ENCODE measurements around the gene HINT3. TPM values are rescaled to one million over a fixed set of nuclear protein-coding genes. Genes with fewer than 3 reads are reported as not detected.

Gene HINT3
- total and polyA plus RNA-seq, 2 of the 13 experiments (the other 11 are each of a cell fraction or from before 2014, with no cell fraction given): 3.1 to 22.8 TPM

- TF ChIP-seq HNRNPUL1 (IDR thresholded peaks at IDR 0.05; ENCODE audit: low read depth, low read length): peak; percentile 21; the same call in 1 of the 2 replicates
- peak; percentile 81; the same call in 1 of the 2 replicates for TF ChIP-seq GFI1 (CRISPR knock-in tag; IDR thresholded peaks at IDR 0.05; ENCODE audit: borderline replicate concordance)
- peak; percentile 86 for TF ChIP-seq JUN (CRISPR knock-in tag; IDR thresholded peaks at IDR 0.05)
- TF ChIP-seq NR1H2 (CRISPR knock-in tag; IDR thresholded peaks at IDR 0.05; ENCODE audit: borderline replicate concordance, low read depth): peak; percentile 89; the same call in 1 of the 2 replicates
- peak; percentile 88 for TF ChIP-seq GABPB1 (CRISPR knock-in tag; IDR thresholded peaks at IDR 0.05)
- peak; percentile 54 for TF ChIP-seq ZSCAN9 (CRISPR knock-in tag; IDR thresholded peaks at IDR 0.05; ENCODE audit: borderline replicate concordance)
- peak; percentile 48; the same call in 1 of the 2 replicates for TF ChIP-seq SMC3 (IDR thresholded peaks at IDR 0.05; ENCODE audit: low read length)
- TF ChIP-seq MYNN (CRISPR knock-in tag; IDR thresholded peaks at IDR 0.05; ENCODE audit: low read depth): no peak; the same call in 1 of the 2 replicates
- peak; percentile 31; the same call in 1 of the 2 replicates for TF ChIP-seq ELK4 (CRISPR knock-in tag; IDR thresholded peaks at IDR 0.05; ENCODE audit: borderline replicate concordance)
- no peak for TF ChIP-seq ZBTB3 (CRISPR knock-in tag; IDR thresholded peaks at IDR 0.05; ENCODE audit: borderline replicate concordance, low read depth)
- peak; percentile 61; the same call in 1 of the 2 replicates for TF ChIP-seq PRMT3 (CRISPR knock-in tag; IDR thresholded peaks at IDR 0.05; ENCODE audit: borderline replicate concordance, low read depth)
- TF ChIP-seq MEIS2 (CRISPR knock-in tag; IDR thresholded peaks at IDR 0.05): peak; percentile 88; the same call in 1 of the 2 replicates
- peak; percentile 40; the same call in 1 of the 2 replicates for TF ChIP-seq KDM1A (CRISPR knock-in tag; IDR thresholded peaks at IDR 0.05)
- peak; percentile 98 for TF ChIP-seq ZNF816 (CRISPR knock-in tag; IDR thresholded peaks at IDR 0.05; ENCODE audit: borderline replicate concordance)
- TF ChIP-seq ZNF616 (CRISPR knock-in tag; IDR thresholded peaks at IDR 0.05; ENCODE audit: low read depth): 0 out of 2 replicates have a peak, but pooled peaks have one; percentile 64
- TF ChIP-seq PLSCR1 (CRISPR knock-in tag; IDR thresholded peaks at IDR 0.05; ENCODE audit: borderline replicate concordance): no peak
- TF ChIP-seq ZNF704 (CRISPR knock-in tag; IDR thresholded peaks at IDR 0.05; ENCODE audit: borderline replicate concordance): peak; percentile 90; the same call in 1 of the 2 replicates
- TF ChIP-seq POLR2AphosphoS5 (IDR thresholded peaks at IDR 0.05; ENCODE audit: low read depth, low read length): peak; percentile 85
- peak; percentile 63; the same call in 1 of the 2 replicates for TF ChIP-seq NR2F2 (IDR thresholded peaks at IDR 0.05; ENCODE audit: borderline replicate concordance, low read depth)
- TF ChIP-seq ZBTB44 (CRISPR knock-in tag; IDR thresholded peaks at IDR 0.05): peak; percentile 91
Measured at GRCh38 chr6:125956506-125957390, at the start of gene HINT3 (continued).
